ENCODE results near the gene ARID1B. TPM values are rescaled to one million over a fixed set of nuclear protein-coding genes. Genes with fewer than 3 reads are reported as not detected.

Gene ARID1B
- total and polyA plus RNA-seq, 7 donors, result 8.4 to 115 (median 69.6) TPM

GRCh38 chr6:157089258-157089657 is 312.1 kb downstream of the ARID1B start:
- TF ChIP-seq, protein P1, sequence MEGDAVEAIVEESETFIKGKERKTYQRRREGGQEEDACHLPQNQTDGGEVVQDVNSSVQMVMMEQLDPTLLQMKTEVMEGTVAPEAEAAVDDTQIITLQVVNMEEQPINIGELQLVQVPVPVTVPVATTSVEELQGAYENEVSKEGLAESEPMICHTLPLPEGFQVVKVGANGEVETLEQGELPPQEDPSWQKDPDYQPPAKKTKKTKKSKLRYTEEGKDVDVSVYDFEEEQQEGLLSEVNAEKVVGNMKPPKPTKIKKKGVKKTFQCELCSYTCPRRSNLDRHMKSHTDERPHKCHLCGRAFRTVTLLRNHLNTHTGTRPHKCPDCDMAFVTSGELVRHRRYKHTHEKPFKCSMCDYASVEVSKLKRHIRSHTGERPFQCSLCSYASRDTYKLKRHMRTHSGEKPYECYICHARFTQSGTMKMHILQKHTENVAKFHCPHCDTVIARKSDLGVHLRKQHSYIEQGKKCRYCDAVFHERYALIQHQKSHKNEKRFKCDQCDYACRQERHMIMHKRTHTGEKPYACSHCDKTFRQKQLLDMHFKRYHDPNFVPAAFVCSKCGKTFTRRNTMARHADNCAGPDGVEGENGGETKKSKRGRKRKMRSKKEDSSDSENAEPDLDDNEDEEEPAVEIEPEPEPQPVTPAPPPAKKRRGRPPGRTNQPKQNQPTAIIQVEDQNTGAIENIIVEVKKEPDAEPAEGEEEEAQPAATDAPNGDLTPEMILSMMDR (IDR thresholded peaks at IDR 0.05), result no peak
- TF ChIP-seq POLR2A (IDR thresholded peaks at IDR 0.05), result no peak
- no peak for TF ChIP-seq POLR2AphosphoS5 (IDR thresholded peaks at IDR 0.05)
- no peak for TF ChIP-seq EP300 (IDR thresholded peaks at IDR 0.05)
- intact Hi-C loops (cut with DNase I), result no loop called here
- Histone ChIP-seq H3K27me3 (no peaks in the 10 kb centered on the region), H3K9me3 (no peaks in the 10 kb centered on the region), H3K4me1 (peaks cover 0 to 31% (median 21%) of the 10 kb centered on the region in 4 donors), H3K4me3 (no peak overlapping the region), H3K36me3 (peaks cover 0 to 17% (median 6%) of the 10 kb centered on the region in 4 donors), H3K27ac (no peak overlapping the region)
- no peak for DNase-seq
- 76 to 77% methylated on average over 3 of the region's 3 CpGs for WGBS, 2 donors

DNA sequence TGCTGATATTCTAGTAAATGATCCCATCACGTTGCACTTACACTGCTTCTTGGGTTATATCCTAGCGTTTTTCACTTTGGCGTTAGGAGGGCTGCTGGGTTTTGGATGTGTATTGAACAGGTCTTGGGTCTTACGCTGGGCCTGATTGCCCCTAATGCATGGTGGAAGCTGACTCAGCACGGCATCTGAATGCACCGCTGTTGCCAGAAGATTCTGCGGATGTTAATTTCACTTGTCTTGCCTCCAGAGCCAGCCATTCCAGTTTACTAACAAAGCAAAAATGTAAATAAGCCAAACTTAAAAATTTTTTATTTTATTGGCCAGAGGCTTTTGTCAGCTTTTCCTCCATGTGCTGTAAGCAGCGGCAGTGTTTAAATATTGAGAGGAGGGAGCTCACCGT is 312.7 kb downstream of the ARID1B start:
- no peak for DNase-seq
- Histone ChIP-seq H3K36me3 (peaks cover 0 to 13% (median 3%) of the 10 kb centered on the region in 4 donors), H3K4me1 (peaks cover 0 to 31% (median 21%) of the 10 kb centered on the region in 4 donors), H3K9me3 (no peaks in the 10 kb centered on the region), H3K27ac (no peak overlapping the region), H3K27me3 (no peaks in the 10 kb centered on the region), H3K4me3 (no peak overlapping the region)
- TF ChIP-seq, protein P1 (IDR thresholded peaks at IDR 0.05), result no peak
- TF ChIP-seq POLR2AphosphoS5 (IDR thresholded peaks at IDR 0.05) (no peak), EP300 (IDR thresholded peaks at IDR 0.05) (no peak), POLR2A (IDR thresholded peaks at IDR 0.05) (no peak)
- 80 to 84% methylated on average over 9 of the region's 9 CpGs for WGBS, 2 donors
- intact Hi-C loops (cut with DNase I), result no loop called here

GRCh38 chr6:157090736-157091135 is 313.6 kb downstream of the ARID1B start:
- Histone ChIP-seq H3K27ac (no peak overlapping the region), H3K4me1 (peaks cover 0 to 36% (median 21%) of the 10 kb centered on the region in 4 donors), H3K27me3 (no peaks in the 10 kb centered on the region), H3K36me3 (peaks cover 0 to 6% (median 0%) of the 10 kb centered on the region in 4 donors), H3K9me3 (no peaks in the 10 kb centered on the region), H3K4me3 (no peak overlapping the region)
- no peak for DNase-seq
- TF ChIP-seq EP300 (IDR thresholded peaks at IDR 0.05), result no peak
- no peak for TF ChIP-seq POLR2A (IDR thresholded peaks at IDR 0.05)
- TF ChIP-seq, protein P1 (IDR thresholded peaks at IDR 0.05), result no peak
- TF ChIP-seq POLR2AphosphoS5 (IDR thresholded peaks at IDR 0.05), result no peak
- intact Hi-C loops (cut with DNase I), result no loop called here
- 95% methylated on average over 9 of the region's 9 CpGs for WGBS, 2 donors

DNA sequence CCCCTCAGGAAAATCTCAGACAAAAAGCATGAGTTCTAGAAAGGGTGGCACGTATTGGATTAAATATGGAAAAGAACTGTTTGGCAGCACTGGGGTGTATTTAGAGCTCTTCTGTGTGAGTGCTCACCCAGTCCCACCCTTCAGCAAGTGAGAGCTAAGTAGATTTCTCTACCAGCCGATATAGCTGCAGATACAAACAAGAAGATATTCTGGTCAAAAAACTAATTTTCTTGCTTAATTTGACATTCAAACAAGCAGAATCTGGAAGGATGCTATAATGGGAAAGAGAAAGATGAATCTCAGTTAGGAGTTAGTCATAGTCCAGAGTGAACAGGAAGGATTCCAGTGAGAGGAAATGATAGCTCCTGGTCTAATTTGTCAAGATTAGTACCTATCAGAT is 314.1 kb downstream of the ARID1B start:
- H3K27ac ChIP-seq, result no peak overlapping the region
- DNase-seq, result no peak
- no peaks in the 10 kb centered on the region for H3K27me3 ChIP-seq
- H3K4me3 ChIP-seq, result no peak overlapping the region
- 91 to 99% methylated on average over 2 of the region's 2 CpGs for WGBS, 2 donors
- intact Hi-C loops (cut with DNase I), result no loop called here
- H3K9me3 ChIP-seq, result no peaks in the 10 kb centered on the region
- TF ChIP-seq, protein P1 (IDR thresholded peaks at IDR 0.05), result no peak
- peaks cover 0 to 36% (median 21%) of the 10 kb centered on the region in 4 donors for H3K4me1 ChIP-seq
- H3K36me3 ChIP-seq, result peaks cover 0 to under 1% (median 0%) of the 10 kb centered on the region in 4 donors

- WGBS, 2 donors, result 87 to 96% methylated on average over 6 of the region's 6 CpGs
- TF ChIP-seq POLR2AphosphoS5 (IDR thresholded peaks at IDR 0.05), result no peak
- TF ChIP-seq POLR2A (IDR thresholded peaks at IDR 0.05), result no peak
- TF ChIP-seq, protein P1 (IDR thresholded peaks at IDR 0.05), result no peak
- TF ChIP-seq EP300 (IDR thresholded peaks at IDR 0.05), result no peak
- intact Hi-C loops (cut with DNase I), result no loop called here
- Histone ChIP-seq H3K36me3 (no peaks in the 10 kb centered on the region), H3K27ac (no peak overlapping the region), H3K27me3 (no peaks in the 10 kb centered on the region), H3K4me1 (peaks cover 0 to 36% (median 21%) of the 10 kb centered on the region in 4 donors), H3K9me3 (no peaks in the 10 kb centered on the region), H3K4me3 (no peak overlapping the region)
- no peak for DNase-seq
Observed at GRCh38 chr6:157091856-157092460, 314.8 kb downstream of the ARID1B start.
